HL-60 (cell line): ENCODE results near the gene ARL8A.

Source experiments
- CTCF ChIP-seq: IDR thresholded peaks from one replicate; pipeline ENCODE4 v1.5.1; 2011; ENCODE audit warnings: low read length, control low read depth, inconsistent platforms; ENCODE audit not compliant: insufficient read depth
- GABPA ChIP-seq: IDR thresholded peaks from 2 replicates; pipeline ENCODE4 v1.6.1; 2012; ENCODE audit warnings: low read depth
- POLR2AphosphoS5 ChIP-seq: IDR thresholded peaks from 2 replicates; pipeline ENCODE4 v1.6.1; 2012; ENCODE audit warnings: low read depth
- TF ChIP-seq, protein P1 (sequence below): IDR thresholded peaks from 2 replicates; pipeline ENCODE4 v1.6.1; 2012; ENCODE audit warnings: low read depth; ENCODE audit not compliant: insufficient replicate concordance

GRCh38 chr1:202112859-202113689, 31.5 kb downstream of the ARL8A start:
- TF ChIP-seq CTCF (no peak), GABPA (no peak), POLR2AphosphoS5 (no peak)
- TF ChIP-seq, protein P1, sequence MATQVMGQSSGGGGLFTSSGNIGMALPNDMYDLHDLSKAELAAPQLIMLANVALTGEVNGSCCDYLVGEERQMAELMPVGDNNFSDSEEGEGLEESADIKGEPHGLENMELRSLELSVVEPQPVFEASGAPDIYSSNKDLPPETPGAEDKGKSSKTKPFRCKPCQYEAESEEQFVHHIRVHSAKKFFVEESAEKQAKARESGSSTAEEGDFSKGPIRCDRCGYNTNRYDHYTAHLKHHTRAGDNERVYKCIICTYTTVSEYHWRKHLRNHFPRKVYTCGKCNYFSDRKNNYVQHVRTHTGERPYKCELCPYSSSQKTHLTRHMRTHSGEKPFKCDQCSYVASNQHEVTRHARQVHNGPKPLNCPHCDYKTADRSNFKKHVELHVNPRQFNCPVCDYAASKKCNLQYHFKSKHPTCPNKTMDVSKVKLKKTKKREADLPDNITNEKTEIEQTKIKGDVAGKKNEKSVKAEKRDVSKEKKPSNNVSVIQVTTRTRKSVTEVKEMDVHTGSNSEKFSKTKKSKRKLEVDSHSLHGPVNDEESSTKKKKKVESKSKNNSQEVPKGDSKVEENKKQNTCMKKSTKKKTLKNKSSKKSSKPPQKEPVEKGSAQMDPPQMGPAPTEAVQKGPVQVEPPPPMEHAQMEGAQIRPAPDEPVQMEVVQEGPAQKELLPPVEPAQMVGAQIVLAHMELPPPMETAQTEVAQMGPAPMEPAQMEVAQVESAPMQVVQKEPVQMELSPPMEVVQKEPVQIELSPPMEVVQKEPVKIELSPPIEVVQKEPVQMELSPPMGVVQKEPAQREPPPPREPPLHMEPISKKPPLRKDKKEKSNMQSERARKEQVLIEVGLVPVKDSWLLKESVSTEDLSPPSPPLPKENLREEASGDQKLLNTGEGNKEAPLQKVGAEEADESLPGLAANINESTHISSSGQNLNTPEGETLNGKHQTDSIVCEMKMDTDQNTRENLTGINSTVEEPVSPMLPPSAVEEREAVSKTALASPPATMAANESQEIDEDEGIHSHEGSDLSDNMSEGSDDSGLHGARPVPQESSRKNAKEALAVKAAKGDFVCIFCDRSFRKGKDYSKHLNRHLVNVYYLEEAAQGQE = no peak
